GM12878 (cell line): Measurements from ENCODE around the gene TLDC2. TPM values are rescaled to one million over a fixed set of nuclear protein-coding genes. Genes with fewer than 3 reads are reported as not detected.

Experiments used
- ATAC-seq: fragments of 200-7000 bp; cut with Tn5 transposase; 3 replicates; pipeline ENCODE4 v1.9.1; 2020; ENCODE audit warnings: mild to moderate bottlenecking, moderate library complexity
- BruUV-seq: library from RNA; stranded (reverse); fragments of 400-500 nt; replicated peaks from 2 replicates; lab custom pipeline; 2021; lab: Mats Ljungman, UMichigan
- CTCF ChIA-PET: fragments of 300-600 bp; sonication (Branson Sonifier 250); formaldehyde crosslinking; extraction: SDS; loops from one replicate; lab custom pipeline; 2021; ENCODE audit warnings: inconsistent platforms; lab: Yijun Ruan, JAX
- POLR2A ChIA-PET: fragments of 350-600 bp; formaldehyde crosslinking; extraction: SDS; loops from one replicate; lab custom pipeline; 2021; ENCODE audit warnings: inconsistent platforms; lab: Charles Lee
- RAD21 ChIA-PET: fragments of 300-600 bp; sonication (Branson Sonifier 250); formaldehyde crosslinking; loops from one replicate; lab custom pipeline; 2023; ENCODE audit warnings: antibody characterized with exemption; ENCODE audit not compliant: unreplicated experiment; lab: Charles Lee
- SMC1A ChIA-PET: fragments of 300-600 bp; sonication (Branson Sonifier 250); formaldehyde crosslinking; loops from one replicate; lab custom pipeline; 2023; ENCODE audit not compliant: unreplicated experiment, uncharacterized antibody; lab: Charles Lee
- DNase-seq: peaks from one replicate; pipeline ENCODE4 v3.0.0-alpha.2; 2011; ENCODE audit warnings: low read depth, low spot score
- FAIRE-seq: peaks from 3 replicates; lab custom pipeline; 2011; peaks lifted over from hg19 to GRCh38; lab: Jason Lieb, UNC
- H2AFZ ChIP-seq: 2 replicates; pipeline ENCODE4 v1.6.0; 2011; ENCODE audit warnings: low read depth, low read length, control low read depth; ENCODE audit not compliant: control insufficient read depth
- H3K27ac ChIP-seq: 2 replicates; pipeline ENCODE4 v1.5.1; 2011; ENCODE audit warnings: control low read depth; ENCODE audit not compliant: control insufficient read depth, insufficient read depth
- H3K27me3 ChIP-seq, 2 experiments: replicated peaks in 1 of 2; 2 replicates each; pipeline versions ENCODE4 v1.6.0 to v1.6.1; 2011; ENCODE audit warnings: low read length in 1 of 2; ENCODE audit not compliant: control insufficient read depth in 2 of 2, insufficient read depth in 2 of 2
- H3K36me3 ChIP-seq, 2 experiments: 2 replicates each; pipeline ENCODE4 v1.5.1; 2011; ENCODE audit warnings: low read length in 1 of 2; ENCODE audit not compliant: control insufficient read depth in 2 of 2, insufficient read depth in 2 of 2
- H3K4me1 ChIP-seq: 2 replicates; pipeline ENCODE4 v1.6.1; 2011; ENCODE audit warnings: mild to moderate bottlenecking, low read length, moderate library complexity, mixed read lengths; ENCODE audit not compliant: control insufficient read depth, insufficient read depth
- H3K4me2 ChIP-seq: 2 replicates; pipeline ENCODE4 v1.6.0; 2011; ENCODE audit warnings: control low read depth; ENCODE audit not compliant: control insufficient read depth, insufficient read depth
- H3K4me3 ChIP-seq: fragments of 200-600 bp; sonication (generic); 2 replicates; pipeline ENCODE4 v1.5.1; 2016
- H3K79me2 ChIP-seq: 2 replicates; pipeline ENCODE4 v1.6.0; 2011; ENCODE audit warnings: low read length; ENCODE audit not compliant: control insufficient read depth, insufficient read depth
- H3K9ac ChIP-seq: 2 replicates; pipeline ENCODE4 v1.8.0; 2011; ENCODE audit warnings: low read length, control low read depth, mixed read lengths; ENCODE audit not compliant: control insufficient read depth, insufficient read depth
- H3K9me3 ChIP-seq: replicated peaks from 3 replicates; pipeline ENCODE4 v1.5.1; 2011; ENCODE audit warnings: mild to moderate bottlenecking, low read length; ENCODE audit not compliant: control insufficient read depth, insufficient read depth
- H4K20me1 ChIP-seq: 2 replicates; pipeline ENCODE4 v1.6.0; 2011; ENCODE audit not compliant: control insufficient read depth, insufficient read depth
- ATF7 ChIP-seq: fragments of 450-650 bp; IDR thresholded peaks from 2 replicates; pipeline ENCODE4 v1.6.1; 2016; ENCODE audit warnings: low read depth, mild to moderate bottlenecking
- BACH1 ChIP-seq: fragments of 450-650 bp; IDR thresholded peaks from 2 replicates; pipeline ENCODE4 v1.6.1; 2017; ENCODE audit warnings: mild to moderate bottlenecking, borderline replicate concordance
- BMI1 ChIP-seq: fragments of 450-650 bp; IDR thresholded peaks from 2 replicates; pipeline ENCODE4 v1.6.1; 2016; ENCODE audit warnings: mild to moderate bottlenecking, moderate library complexity, borderline replicate concordance
- HDAC6 ChIP-seq: fragments of 200-600 bp; sonication (generic); IDR thresholded peaks from one replicate; pipeline ENCODE4 v1.8.0; 2017; ENCODE audit warnings: antibody characterized with exemption; ENCODE audit not compliant: unreplicated experiment
- IKZF2 ChIP-seq, 2 experiments: fragments of 450-650 bp; IDR thresholded peaks; 2 replicates each; pipeline ENCODE4 v1.6.1; 2017; ENCODE audit warnings: mild to moderate bottlenecking in 2 of 2, moderate library complexity in 2 of 2
- MEF2B ChIP-seq: fragments of 450-650 bp; IDR thresholded peaks from 2 replicates; pipeline ENCODE4 v1.6.1; 2018; ENCODE audit warnings: mild to moderate bottlenecking, moderate library complexity; ENCODE audit not compliant: partially characterized antibody, poor library complexity, severe bottlenecking
- RAD21 ChIP-seq: IDR thresholded peaks from 2 replicates; pipeline ENCODE4 v1.6.1; 2011; ENCODE audit warnings: mild to moderate bottlenecking, low read depth, low read length, moderate library complexity; ENCODE audit not compliant: insufficient read depth
- RAD51 ChIP-seq: fragments of 450-650 bp; IDR thresholded peaks from 2 replicates; pipeline ENCODE4 v1.6.1; 2016; ENCODE audit warnings: moderate library complexity, mild to moderate bottlenecking, inconsistent platforms
- RUNX3 ChIP-seq: IDR thresholded peaks from 2 replicates; pipeline ENCODE4 v1.6.1; 2012; ENCODE audit warnings: low read length, inconsistent platforms
- SIX5 ChIP-seq: IDR thresholded peaks from 2 replicates; pipeline ENCODE4 v1.6.1; 2011; ENCODE audit warnings: mild to moderate bottlenecking, low read depth, low read length, moderate library complexity; ENCODE audit not compliant: severe bottlenecking
- ZBTB4 ChIP-seq: fragments of 450-650 bp; formaldehyde crosslinking; IDR thresholded peaks from 2 replicates; pipeline ENCODE4 v1.4.0; 2022; ENCODE audit warnings: mild to moderate bottlenecking, moderate library complexity
- WGBS: methylation state at CpG from one replicate; pipeline ENCODE4 v1.1.6; 2016; ENCODE audit warnings: low lambda C conversion rate; ENCODE audit not compliant: insufficient replicate concordance, insufficient coverage; ENCODE audit errors: missing lambda C conversion rate; 5-methylcytosine and 5-hydroxymethylcytosine counted together
- in situ Hi-C: fragments of 300-500 bp; cut with MboI; formaldehyde crosslinking; loops from 9 replicates; pipeline ENCODE4 v1.14.3; 2018; ENCODE audit warnings: mixed read lengths
- intact Hi-C: fragments of 100-400 bp; cut with micrococcal nuclease; formaldehyde crosslinking; loops from one replicate; pipeline ENCODE4 v1.14.2; 2022; ENCODE audit not compliant: unreplicated experiment
- polyA plus RNA-seq, 11 experiments: library from polyadenylated mRNA; depleted of rRNA in 4 of 11; unstranded in 6 of 11; stranded (reverse) in 5 of 11; fragments of >200 nt; fragmentation: Nextera tagmentation in 4 of 11; fragmentation: Illumina TruSeq in 1 of 11; extraction: Ambion mirVana in 4 of 11; extraction: Trizol in 1 of 11; gene quantifications; 1 replicate in 1 of 11; 2 replicates in 10 of 11; pipeline versions ENCODE4 v1.2.1 to v1.2.3, GENCODE V29; 2011 to 2016; ENCODE audit warnings: inconsistent platforms in 2 of 11, missing spikeins in 2 of 11, low read depth in 1 of 11
- total RNA-seq, 4 experiments: library from RNA; depleted of rRNA in 3 of 4; stranded (reverse); fragments of >200 nt in 3 of 4; fragmentation: Illumina TruSeq in 1 of 4; extraction: Trizol in 1 of 4; gene quantifications; 2 replicates each; pipeline versions ENCODE4 v1.2.1 to v1.2.3, GENCODE V29; 2013 to 2021

The TLDC2 gene
- total and polyA plus RNA-seq, 10 of the 15 experiments (the other 5 are each of a cell fraction or from before 2014, with no cell fraction given), result 0.05 to 0.41 (median 0.21) TPM

- no peak overlapping the region for H3K9ac ChIP-seq
- BruUV-seq, result no TSS peak
- peak overlapping the region; percentile 40; the same call in 1 of the 2 replicates for H3K27ac ChIP-seq
- ChIA-PET CTCF (interaction anchor here (0.9 to 25.3 kb wide), 5 partner anchors 9 to 262 kb away, joined by 3 to 349 read pairs (median 4); a partner anchor contains a TSS), RAD21 (interaction anchor here (0.9 to 6.0 kb wide), 2 partner anchors 12 to 13 kb away, joined by 4 to 48 read pairs; no protein-coding TSS in a partner anchor), SMC1A (interaction anchor here (1.8 to 7.7 kb wide), 3 partner anchors 12 to 34 kb away, joined by 8 to 105 read pairs (median 22); a partner anchor contains a TSS), POLR2A (interaction anchor here (0.9 to 7.5 kb wide), 3 partner anchors 11 to 254 kb away, joined by 3 to 72 read pairs (median 3); a partner anchor contains a TSS)
- peak overlapping the region; percentile 57; the same call in 1 of the 2 replicates for H3K4me2 ChIP-seq
- no peak overlapping the region for H2AFZ ChIP-seq
- ATAC-seq (no peak), DNase-seq (no peak), FAIRE-seq (no peak)
- H3K79me2 ChIP-seq, result peaks cover 10% of the 10 kb centered on the region
- no peaks in the 10 kb centered on the region; a peak in 1 of 4 replicates for H3K36me3 ChIP-seq
- H4K20me1 ChIP-seq, result no peaks in the 10 kb centered on the region
- H3K27me3 ChIP-seq, result no peaks in the 10 kb centered on the region
- H3K4me1 ChIP-seq, result peaks cover 64% of the 10 kb centered on the region
- H3K4me3 ChIP-seq, result 0 out of 2 replicates have a peak overlapping the region, but pooled peaks have one; percentile 2
- peaks cover 2% of the 10 kb centered on the region; the same call in 1 of the 3 replicates for H3K9me3 ChIP-seq
- intact Hi-C loops, result loop anchor here (10.0 kb wide), 1 partner anchor 385 kb away; no protein-coding TSS in a partner anchor
- in situ Hi-C loops, result no loop called here
- WGBS, result 93% methylated on average over 9 of the region's 9 CpGs
- no peak for TF ChIP-seq BACH1
- TF ChIP-seq IKZF2 (IDR thresholded peaks at IDR 0.05), result no peak
Observed at GRCh38 chr20:36849333-36850065, 26.4 kb upstream of the TLDC2 start.

DNA sequence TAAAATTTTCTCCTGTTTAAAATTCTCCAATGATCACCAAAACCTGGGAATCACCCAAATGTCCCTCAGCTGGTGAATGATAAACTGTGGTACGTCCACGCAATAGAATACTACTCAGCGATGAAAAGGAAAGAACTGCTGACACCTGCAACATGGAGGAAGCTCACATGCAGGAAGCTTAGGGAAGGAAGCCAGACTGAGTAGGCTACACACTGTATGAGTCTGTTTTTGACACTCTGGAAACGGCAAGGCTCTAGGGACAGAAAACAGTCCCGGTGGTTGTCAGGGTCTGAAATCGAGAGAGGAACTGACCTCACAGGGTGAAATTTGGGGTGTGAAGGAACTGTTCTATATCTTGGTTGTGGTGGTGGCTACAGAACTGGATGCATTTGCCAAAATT lies 25.2 kb upstream of the TLDC2 start:
- BruUV-seq, result no TSS peak
- ATAC-seq (peak; percentile 40), FAIRE-seq (no peak), DNase-seq (no peak)
- Histone ChIP-seq H3K9ac (no peak overlapping the region), H3K36me3 (no peaks in the 10 kb centered on the region; a peak in 2 of 4 replicates), H3K4me2 (0 out of 2 replicates have a peak overlapping the region, but pooled peaks have one; percentile 25), H3K27ac (no peak overlapping the region), H3K4me3 (no peak overlapping the region), H3K27me3 (no peaks in the 10 kb centered on the region), H3K9me3 (peaks cover 2% of the 10 kb centered on the region; the same call in 1 of the 3 replicates), H4K20me1 (no peaks in the 10 kb centered on the region), H2AFZ (no peak overlapping the region), H3K4me1 (peaks cover 52% of the 10 kb centered on the region), H3K79me2 (peaks cover 10% of the 10 kb centered on the region)
- in situ Hi-C loops, result no loop called here
- RAD21 ChIA-PET, result no interaction called here
- POLR2A ChIA-PET, result interaction anchor here (1.0 to 7.5 kb wide), 3 partner anchors 9 to 32 kb away, joined by 3 to 72 read pairs (median 6); a partner anchor contains a TSS
- SMC1A ChIA-PET, result interaction anchor here (0.6 to 7.7 kb wide), 4 partner anchors 11 to 39 kb away, joined by 3 to 105 read pairs (median 6); a partner anchor contains a TSS
- CTCF ChIA-PET, result interaction anchor here (25.3 kb wide), 1 partner anchor 12 kb away, joined by 349 read pairs; no protein-coding TSS in a partner anchor
- WGBS, result 50% methylated on average over 6 of the region's 6 CpGs
- intact Hi-C loops, result no loop called here
- TF ChIP-seq ATF7, result peak; percentile 35; the same call in 1 of the 2 replicates
- no peak for TF ChIP-seq RAD21
- TF ChIP-seq BACH1, result no peak
- TF ChIP-seq MEF2B, result peak; percentile 71
- no peak for TF ChIP-seq BMI1
- no peak for TF ChIP-seq SIX5
- TF ChIP-seq HDAC6, result no peak
- TF ChIP-seq RAD51, result no peak
- TF ChIP-seq IKZF2 (IDR thresholded peaks at IDR 0.05), result peak; percentile 34 to 47; a peak in 3 of 4 replicates
- TF ChIP-seq RUNX3, result peak; percentile 12; the same call in 1 of the 2 replicates
- no peak for TF ChIP-seq ZBTB4 (CRISPR knock-in tag)
